BE2C (cell line): Measurements from ENCODE around the gene DNM1.

Source experiments
- DNase-seq: peaks from one replicate; pipeline ENCODE4 v3.0.0-alpha.2; 2020
- H3K27me3 ChIP-seq: fragments of 250-450 bp; sonication (Bioruptor Pico); 2 replicates; pipeline ENCODE4 v1.5.1; 2020; ENCODE audit warnings: mild to moderate bottlenecking
- H3K36me3 ChIP-seq: fragments of 250-450 bp; sonication (Bioruptor Pico); 2 replicates; pipeline ENCODE4 v1.5.1; 2020; ENCODE audit warnings: mild to moderate bottlenecking
- H3K4me1 ChIP-seq: fragments of 250-450 bp; sonication (Bioruptor Pico); 2 replicates; pipeline ENCODE4 v1.5.1; 2020
- H3K4me3 ChIP-seq: 2 replicates; pipeline ENCODE4 v1.5.1; 2011; ENCODE audit warnings: low read depth, low read length
- H3K9me3 ChIP-seq: fragments of 250-450 bp; sonication (Bioruptor Pico); 2 replicates; pipeline ENCODE4 v1.5.1; 2020
- TF ChIP-seq, protein P1 (sequence below): IDR thresholded peaks from 2 replicates; pipeline ENCODE4 v1.5.1; 2012; ENCODE audit warnings: mild to moderate bottlenecking, low read depth, low read length

The DNM1 gene

DNA sequence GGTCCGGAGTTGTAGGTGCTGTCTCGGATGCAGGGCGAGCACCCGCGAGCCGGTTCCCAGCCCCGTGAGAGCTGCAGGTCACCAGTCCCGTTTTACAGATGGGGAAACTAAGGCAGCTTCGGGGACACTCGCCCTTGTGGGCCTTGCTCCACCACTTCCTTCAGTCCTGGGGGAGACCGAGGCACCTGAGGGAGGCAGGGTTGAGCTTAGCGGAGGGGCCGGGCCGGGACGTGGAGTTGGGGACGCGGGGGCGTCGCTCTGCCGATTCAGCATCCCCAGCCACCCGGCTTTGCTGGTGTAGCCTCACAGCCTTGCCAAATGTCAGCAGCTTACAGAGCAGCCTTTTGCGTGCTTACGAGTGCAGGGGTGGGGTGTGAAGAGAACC, 42.6 kb upstream of the DNM1 start:
- Histone ChIP-seq H3K9me3 (no peaks in the 10 kb centered on the region), H3K4me3 (peak overlapping the region; percentile 89), H3K4me1 (peaks cover 5% of the 10 kb centered on the region), H3K36me3 (peaks cover 28% of the 10 kb centered on the region), H3K27me3 (no peaks in the 10 kb centered on the region)
- TF ChIP-seq, protein P1, sequence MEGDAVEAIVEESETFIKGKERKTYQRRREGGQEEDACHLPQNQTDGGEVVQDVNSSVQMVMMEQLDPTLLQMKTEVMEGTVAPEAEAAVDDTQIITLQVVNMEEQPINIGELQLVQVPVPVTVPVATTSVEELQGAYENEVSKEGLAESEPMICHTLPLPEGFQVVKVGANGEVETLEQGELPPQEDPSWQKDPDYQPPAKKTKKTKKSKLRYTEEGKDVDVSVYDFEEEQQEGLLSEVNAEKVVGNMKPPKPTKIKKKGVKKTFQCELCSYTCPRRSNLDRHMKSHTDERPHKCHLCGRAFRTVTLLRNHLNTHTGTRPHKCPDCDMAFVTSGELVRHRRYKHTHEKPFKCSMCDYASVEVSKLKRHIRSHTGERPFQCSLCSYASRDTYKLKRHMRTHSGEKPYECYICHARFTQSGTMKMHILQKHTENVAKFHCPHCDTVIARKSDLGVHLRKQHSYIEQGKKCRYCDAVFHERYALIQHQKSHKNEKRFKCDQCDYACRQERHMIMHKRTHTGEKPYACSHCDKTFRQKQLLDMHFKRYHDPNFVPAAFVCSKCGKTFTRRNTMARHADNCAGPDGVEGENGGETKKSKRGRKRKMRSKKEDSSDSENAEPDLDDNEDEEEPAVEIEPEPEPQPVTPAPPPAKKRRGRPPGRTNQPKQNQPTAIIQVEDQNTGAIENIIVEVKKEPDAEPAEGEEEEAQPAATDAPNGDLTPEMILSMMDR = no peak
- DNase-seq = no peak

DNA sequence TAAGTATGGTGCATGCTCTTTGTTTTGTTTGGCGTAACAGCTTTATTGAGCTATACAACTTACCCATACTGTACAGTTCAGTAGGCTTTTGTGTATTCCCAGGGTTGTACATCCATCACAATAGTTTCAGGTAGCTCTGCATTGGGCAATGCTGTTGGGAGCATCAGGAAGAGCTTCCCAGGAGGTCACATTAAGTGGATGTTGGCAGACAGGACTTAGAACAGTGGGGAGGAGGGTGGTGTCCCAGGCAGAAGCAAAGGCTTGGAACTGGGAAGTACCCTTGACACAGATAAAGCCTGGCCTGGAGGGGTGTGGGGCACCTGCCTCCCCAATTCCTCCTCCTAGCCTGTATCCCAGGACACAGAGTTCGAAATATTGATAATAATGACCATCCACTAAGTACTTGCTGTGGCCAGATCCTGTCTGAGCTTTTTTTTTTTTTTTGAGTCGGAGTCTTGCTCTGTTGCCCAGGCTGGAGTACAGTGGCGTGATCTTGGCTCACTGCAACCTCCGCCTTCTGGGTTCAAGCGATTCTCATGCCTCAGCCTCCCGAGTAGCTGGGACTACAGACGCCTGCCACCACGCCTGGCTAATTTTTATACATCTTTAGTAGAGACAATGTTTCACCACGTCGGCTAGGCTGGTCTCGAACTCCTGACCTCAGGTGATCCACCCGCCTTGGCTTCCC, 41.8 kb upstream of the DNM1 start:
- no peak for DNase-seq
- no peaks in the 10 kb centered on the region for H3K9me3 ChIP-seq
- H3K27me3 ChIP-seq = no peaks in the 10 kb centered on the region
- peak overlapping the region; percentile 89; the same call in 1 of the 2 replicates for H3K4me3 ChIP-seq
- H3K36me3 ChIP-seq = peaks cover 33% of the 10 kb centered on the region
- peaks cover 5% of the 10 kb centered on the region for H3K4me1 ChIP-seq
- TF ChIP-seq, protein P1 = no peak

DNA sequence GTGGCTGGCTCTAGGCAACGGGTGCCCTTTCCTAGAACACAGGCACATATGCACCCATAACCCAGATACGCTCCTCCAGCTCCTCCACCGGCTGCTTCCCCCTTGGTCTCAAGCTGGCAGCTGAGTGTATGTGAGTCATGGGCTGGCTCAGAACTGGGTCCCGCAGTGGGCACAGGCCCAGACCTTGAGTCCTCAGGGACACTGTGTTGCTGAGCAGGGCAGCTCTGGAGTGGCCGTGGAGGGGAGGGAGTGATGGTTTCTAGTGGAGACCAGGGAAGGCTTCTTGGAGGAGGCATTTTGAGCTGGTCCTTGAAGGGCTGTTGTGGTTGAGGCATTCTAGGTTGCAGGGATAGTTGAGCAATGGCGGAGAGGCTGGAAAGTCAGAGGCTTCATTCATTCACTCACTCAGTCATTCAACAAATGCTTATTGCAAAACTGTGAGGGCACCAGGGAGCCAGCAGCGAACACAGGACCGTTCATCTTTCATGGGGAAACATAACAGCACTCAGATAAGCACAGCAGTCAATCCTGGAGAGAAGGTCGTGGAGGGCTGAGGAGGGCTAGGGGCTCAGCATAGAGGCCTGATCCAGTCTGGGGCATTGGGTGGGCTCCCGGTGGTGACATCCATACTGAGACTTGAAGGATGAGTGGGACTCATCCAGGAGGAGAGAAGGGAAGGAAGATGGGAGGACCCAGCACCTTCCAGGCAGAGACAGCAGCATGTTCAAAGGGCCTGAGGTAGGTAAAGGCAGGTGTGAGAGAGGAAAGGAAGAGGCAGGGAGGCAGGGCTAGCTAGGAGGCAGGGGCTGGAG, 40.8 kb upstream of the DNM1 start:
- H3K36me3 ChIP-seq = peaks cover 44% of the 10 kb centered on the region

DNA sequence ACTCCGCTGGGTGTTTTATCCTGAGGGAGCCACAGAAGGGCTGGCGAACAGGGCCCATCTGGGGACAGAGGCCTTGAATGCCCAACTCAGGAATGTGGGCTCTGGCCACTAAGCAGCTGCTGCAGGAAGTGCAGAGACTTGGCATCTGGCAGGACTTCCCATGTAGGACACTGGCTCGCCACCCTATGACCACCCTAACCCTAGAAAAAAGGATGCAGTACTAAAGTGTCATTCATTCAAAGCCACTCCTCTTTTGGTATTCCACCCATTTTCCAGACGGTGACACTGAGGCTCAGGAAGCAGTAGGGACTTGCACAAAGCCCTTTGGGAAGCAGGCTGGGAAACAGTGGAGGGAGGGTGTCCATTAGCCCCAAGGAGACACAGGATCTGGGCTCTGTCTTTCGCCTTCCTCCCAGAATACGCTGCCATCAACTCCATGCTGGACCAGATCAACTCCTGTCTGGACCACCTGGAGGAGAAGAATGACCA, 40.1 kb upstream of the DNM1 start:
- Histone ChIP-seq H3K4me3 (no peak overlapping the region), H3K9me3 (no peaks in the 10 kb centered on the region), H3K4me1 (peaks cover 5% of the 10 kb centered on the region), H3K27me3 (no peaks in the 10 kb centered on the region), H3K36me3 (peaks cover 50% of the 10 kb centered on the region)
- TF ChIP-seq, protein P1 = no peak
- no peak for DNase-seq

More for the DNA sequence above, 40.8 kb upstream of the DNM1 start:
- no peak for DNase-seq
- H3K27me3 ChIP-seq = no peaks in the 10 kb centered on the region
- no peak overlapping the region for H3K4me3 ChIP-seq
- H3K9me3 ChIP-seq = no peaks in the 10 kb centered on the region
- peaks cover 5% of the 10 kb centered on the region for H3K4me1 ChIP-seq
- TF ChIP-seq, protein P1 = no peak

DNA sequence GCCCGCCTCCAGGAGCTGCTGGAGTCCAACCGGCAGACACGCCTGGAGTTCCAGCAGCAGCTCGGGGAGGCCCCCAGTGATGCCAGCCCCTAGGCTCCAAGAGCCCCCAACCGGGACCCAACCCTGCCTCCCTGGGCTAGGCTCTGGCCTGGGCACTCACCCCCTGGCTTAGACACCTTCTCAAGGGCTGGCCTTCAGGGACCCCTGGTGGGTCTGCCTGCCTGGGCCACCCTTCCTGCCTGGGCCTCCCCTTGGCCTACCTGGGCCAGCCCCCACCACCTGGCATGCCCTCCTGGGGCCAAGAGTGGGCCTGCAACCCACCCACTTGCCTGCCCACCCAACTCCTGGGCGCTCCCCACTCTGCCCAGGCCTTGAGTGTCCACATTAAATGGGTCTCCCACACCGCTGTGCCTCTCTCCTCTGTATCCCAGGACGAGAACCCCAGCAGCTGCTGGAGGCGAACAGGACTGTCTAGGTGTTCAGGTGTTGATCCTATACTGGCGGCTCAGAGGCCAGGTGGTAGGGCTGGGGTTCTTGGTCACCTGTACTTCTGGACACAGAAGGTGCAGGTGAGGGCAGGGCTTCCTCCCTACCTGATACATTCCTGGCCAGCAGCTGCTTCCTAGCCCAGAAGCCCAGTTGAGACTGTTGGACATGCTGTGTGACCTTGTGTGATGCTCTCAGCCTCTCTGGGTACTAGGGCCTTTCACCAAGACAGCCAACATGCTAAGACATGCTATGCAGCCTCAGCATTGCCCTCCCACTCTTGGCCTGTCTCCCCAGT, 39.5 kb upstream of the DNM1 start:
- Histone ChIP-seq H3K27me3 (no peaks in the 10 kb centered on the region), H3K4me3 (no peak overlapping the region), H3K4me1 (peaks cover 5% of the 10 kb centered on the region), H3K36me3 (peaks cover 55% of the 10 kb centered on the region), H3K9me3 (no peaks in the 10 kb centered on the region)
- DNase-seq = no peak
- TF ChIP-seq, protein P1 = no peak
